Stimulated activated CD4-positive, alpha-beta T cell treated with anti-CD3 and anti-CD28 coated beads, Interleukin-2, amount 100 ng/mL, for 4 hours (primary cell): ENCODE data around the gene SZRD1.
A peak's percentile ranks its signal among the peaks of the same experiment; 100 is the strongest.
"Not testable (repeated sequence)": the region's sequence is repeated elsewhere in the genome, so short reads cannot be mapped to it uniquely, and the experiment has no call there.

ENCODE experiments used
- DNase-seq: peaks from one replicate; pipeline ENCODE4 v3.0.0-alpha.2; 2020; ENCODE audit warnings: low read depth

The SZRD1 gene

GRCh38 chr1:16366722-16367257 lies at the start of gene SZRD1:
Gene SZRD1 (plus strand): TSS chr1:16367242. CDS start chr1:16367258, 16 bp downstream.
- DNase-seq = peak; percentile 94

GRCh38 chr1:16318555-16318954 lies 48.5 kb upstream of the SZRD1 start:
- DNase-seq = no peak

- DNase-seq = no peak
Measured at GRCh38 chr1:16321176-16321867, 45.7 kb upstream of the SZRD1 start.

- no peak for DNase-seq
Measured at GRCh38 chr1:16324456-16324890, 42.6 kb upstream of the SZRD1 start.

- DNase-seq = no peak
Measured at GRCh38 chr1:16326833-16327404, 40.1 kb upstream of the SZRD1 start.

- no peak for DNase-seq
Measured at GRCh38 chr1:16334655-16335340, 32.2 kb upstream of the SZRD1 start.

GRCh38 chr1:16338961-16339360 lies 28.1 kb upstream of the SZRD1 start:
- DNase-seq = no peak

- DNase-seq = no peak
Measured at GRCh38 chr1:16340673-16341072, 26.4 kb upstream of the SZRD1 start.

- no peak for DNase-seq
Measured at GRCh38 chr1:16342331-16343062, 24.5 kb upstream of the SZRD1 start.

- DNase-seq = not testable (repeated sequence)
Measured at GRCh38 chr1:16343276-16343675, 23.8 kb upstream of the SZRD1 start.

- DNase-seq = no peak
Measured at GRCh38 chr1:16348414-16349182, 18.4 kb upstream of the SZRD1 start.

- no peak for DNase-seq
Measured at GRCh38 chr1:16349847-16350406, 17.1 kb upstream of the SZRD1 start.

- DNase-seq = no peak
Measured at GRCh38 chr1:16351456-16351993, 15.5 kb upstream of the SZRD1 start.

- peak; percentile 86 for DNase-seq
Measured at GRCh38 chr1:16351994-16352841, 14.8 kb upstream of the SZRD1 start, which contains the start of gene FBXO42. Gene FBXO42 (minus strand): TSS chr1:16352480. CDS start chr1:16315418, 37,062 bp downstream.

GRCh38 chr1:16352842-16353535 lies 14.1 kb upstream of the SZRD1 start:
- no peak for DNase-seq

- DNase-seq = no peak
Measured at GRCh38 chr1:16354619-16355018, 12.4 kb upstream of the SZRD1 start.

GRCh38 chr1:16356867-16357266 lies 10.2 kb upstream of the SZRD1 start:
- DNase-seq = no peak

GRCh38 chr1:16365146-16365498 lies 1.9 kb upstream of the SZRD1 start:
- not testable (repeated sequence) for DNase-seq

GRCh38 chr1:16367258-16367967 lies 371 bp downstream of the SZRD1 start:
- peak; percentile 84 for DNase-seq
